Mucosa of descending colon (tissue), 3 donors: ENCODE data around the gene WDR45B. TPM values are rescaled to one million over a fixed set of nuclear protein-coding genes. Genes with fewer than 3 reads are reported as not detected.

Experiments
- ATAC-seq: fragments of 200-7000 bp; cut with Tn5 transposase; one replicate; pipeline ENCODE4 v1.9.1; 2020; ENCODE audit warnings: mild to moderate bottlenecking, moderate library complexity
- DNase-seq, 3 donors: peaks; one replicate each; pipeline ENCODE4 v3.0.0-alpha.2; 2020
- H3K36me3 ChIP-seq: fragments of 200-600 bp; one replicate; pipeline ENCODE4 v1.8.0; 2021; ENCODE audit warnings: low read depth, mild to moderate bottlenecking
- H3K4me1 ChIP-seq: fragments of 200-600 bp; one replicate; pipeline ENCODE4 v1.8.0; 2021; ENCODE audit warnings: low read depth, mild to moderate bottlenecking
- H3K4me3 ChIP-seq: fragments of 200-600 bp; one replicate; pipeline ENCODE4 v1.8.0; 2021; ENCODE audit warnings: mild to moderate bottlenecking
- H3K9me3 ChIP-seq: fragments of 200-600 bp; one replicate; pipeline ENCODE4 v1.8.0; 2021; ENCODE audit warnings: mild to moderate bottlenecking
- intact Hi-C, 2 donors: fragments of 100-400 bp; cut with DNase I in 1 of 2; cut with micrococcal nuclease in 1 of 2; formaldehyde crosslinking; loops; one replicate each; pipeline versions ENCODE4 v1.11.0 to v1.11.1; 2022; cut with DNase I, micrococcal nuclease
- microRNA-seq: library from miRNA; unstranded; fragments of <30 nt; microRNA quantifications from one replicate; pipeline ENCODE4, GENCODE V29; 2019
- total RNA-seq, 3 donors: library from RNA; stranded (reverse); fragmentation: NEBNext Ultra II Directional in 2 of 3; extraction: Animal tissue kit (Norgen Biotek cat#: 25700) in 2 of 3; gene quantifications; one replicate each; pipeline versions ENCODE4 v1.2.1 to v1.2.4, GENCODE V29; 2021 to 2023
- TF ChIP-seq, protein P1 (sequence below): fragments of 200-600 bp; IDR thresholded peaks from one replicate; pipeline ENCODE4 v1.8.0; 2022; ENCODE audit warnings: antibody characterized with exemption, mild to moderate bottlenecking
- donor health status: DM: no; HTN: no; CAD: no; lungs with moderate emphysema.
- donor health status: DM: no; HTN: no; CAD: no.
- donor health status: DM: no; HTN: yes; CAD: no.

The WDR45B gene
- total RNA-seq, 3 donors from 2014 or later, result 69.0 to 76.0 (median 74.4) TPM

DNA sequence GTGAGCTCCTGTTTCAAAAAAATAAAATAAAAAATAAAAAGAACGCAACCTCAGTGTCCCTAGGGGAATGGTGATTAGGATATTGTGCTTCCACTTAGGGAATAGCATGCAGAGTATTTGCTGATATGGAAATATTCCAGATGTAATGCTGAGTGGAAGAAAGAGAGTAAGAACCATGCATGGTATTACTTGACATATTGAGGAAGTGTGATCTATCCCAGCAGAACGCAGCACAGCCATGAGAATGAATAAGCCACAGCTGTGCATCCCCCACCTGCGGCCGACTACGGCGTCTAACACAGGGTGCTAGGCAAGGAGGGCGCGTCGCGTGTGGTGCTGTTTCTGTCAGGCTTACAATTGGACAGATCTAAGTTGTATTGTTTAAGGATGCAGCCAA lies 79.2 kb downstream of the WDR45B start:
- no peak overlapping the region for H3K4me3 ChIP-seq
- H3K9me3 ChIP-seq, result no peaks in the 10 kb centered on the region
- no peaks in the 10 kb centered on the region for H3K36me3 ChIP-seq
- H3K4me1 ChIP-seq, result peaks cover 30% of the 10 kb centered on the region
- intact Hi-C loops, result no loop called here
- TF ChIP-seq, protein P1, sequence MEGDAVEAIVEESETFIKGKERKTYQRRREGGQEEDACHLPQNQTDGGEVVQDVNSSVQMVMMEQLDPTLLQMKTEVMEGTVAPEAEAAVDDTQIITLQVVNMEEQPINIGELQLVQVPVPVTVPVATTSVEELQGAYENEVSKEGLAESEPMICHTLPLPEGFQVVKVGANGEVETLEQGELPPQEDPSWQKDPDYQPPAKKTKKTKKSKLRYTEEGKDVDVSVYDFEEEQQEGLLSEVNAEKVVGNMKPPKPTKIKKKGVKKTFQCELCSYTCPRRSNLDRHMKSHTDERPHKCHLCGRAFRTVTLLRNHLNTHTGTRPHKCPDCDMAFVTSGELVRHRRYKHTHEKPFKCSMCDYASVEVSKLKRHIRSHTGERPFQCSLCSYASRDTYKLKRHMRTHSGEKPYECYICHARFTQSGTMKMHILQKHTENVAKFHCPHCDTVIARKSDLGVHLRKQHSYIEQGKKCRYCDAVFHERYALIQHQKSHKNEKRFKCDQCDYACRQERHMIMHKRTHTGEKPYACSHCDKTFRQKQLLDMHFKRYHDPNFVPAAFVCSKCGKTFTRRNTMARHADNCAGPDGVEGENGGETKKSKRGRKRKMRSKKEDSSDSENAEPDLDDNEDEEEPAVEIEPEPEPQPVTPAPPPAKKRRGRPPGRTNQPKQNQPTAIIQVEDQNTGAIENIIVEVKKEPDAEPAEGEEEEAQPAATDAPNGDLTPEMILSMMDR, result no peak
- ATAC-seq (no peak), DNase-seq (no peak)

DNA sequence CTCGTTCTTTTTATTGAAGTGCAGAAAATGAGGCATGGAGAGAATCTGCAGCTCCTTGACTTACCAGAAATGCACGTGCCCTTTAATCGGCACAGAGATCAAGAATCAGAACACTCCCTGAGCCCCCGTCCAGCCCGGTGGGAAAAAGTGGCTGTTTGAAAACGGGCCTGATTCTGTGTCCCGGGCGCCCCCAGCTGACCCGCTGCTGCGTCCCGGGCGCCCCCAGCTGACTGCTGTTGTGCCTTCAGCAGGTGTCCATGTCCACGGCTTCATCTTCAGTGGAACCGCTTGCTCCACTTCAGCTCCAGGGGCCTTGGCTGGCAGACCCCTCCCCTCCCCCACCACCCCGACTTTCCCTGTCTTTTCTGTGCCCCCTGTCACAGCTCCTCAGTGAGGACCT lies 81.0 kb downstream of the WDR45B start:
- peaks cover 35% of the 10 kb centered on the region for H3K4me1 ChIP-seq
- intact Hi-C loops, result no loop called here
- H3K4me3 ChIP-seq, result no peak overlapping the region
- TF ChIP-seq, protein P1, result no peak
- no peaks in the 10 kb centered on the region for H3K9me3 ChIP-seq
- ATAC-seq (no peak), DNase-seq (no peak)
- H3K36me3 ChIP-seq, result no peaks in the 10 kb centered on the region

DNA sequence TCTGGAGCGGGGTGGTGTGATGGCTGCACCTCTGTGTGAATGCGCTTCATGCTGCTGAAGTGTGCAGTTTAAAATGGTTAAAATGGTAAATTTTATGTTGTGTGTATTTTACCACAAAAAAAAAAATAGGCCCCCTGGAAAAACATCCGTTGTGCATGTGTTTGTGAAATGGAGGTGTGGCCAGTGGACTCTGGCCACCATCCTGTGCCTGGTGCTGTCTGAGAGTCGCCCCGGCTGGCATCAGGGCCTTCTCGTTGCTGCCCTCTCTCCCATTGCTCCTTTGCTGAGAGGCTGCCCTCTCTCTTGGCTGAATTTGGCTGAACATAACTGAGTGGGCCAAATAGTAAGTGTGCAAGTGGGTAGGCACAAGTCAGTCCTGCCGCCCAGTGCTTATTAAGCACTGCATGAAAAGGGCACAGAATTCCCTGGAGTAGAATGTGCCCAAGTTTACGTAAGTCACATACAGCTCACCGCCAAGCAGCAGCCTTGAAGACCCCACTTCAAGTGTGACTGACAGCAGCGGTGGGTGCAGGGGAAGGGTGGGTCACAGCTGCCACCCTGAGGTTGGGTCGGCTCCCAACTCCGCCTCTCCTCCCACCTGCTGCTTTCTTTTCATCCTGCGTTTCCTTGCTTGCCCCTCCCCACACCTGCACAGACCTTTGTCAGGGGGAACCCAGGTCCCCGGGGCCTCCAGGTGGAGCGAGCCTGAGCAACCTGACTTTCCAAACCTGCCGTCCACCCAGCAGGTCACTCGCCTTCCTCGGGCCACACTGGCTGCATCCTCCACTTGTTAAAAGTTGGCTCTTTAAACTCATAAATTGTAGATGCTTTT lies 81.9 kb downstream of the WDR45B start:
- no peaks in the 10 kb centered on the region for H3K36me3 ChIP-seq
- no peak overlapping the region for H3K4me3 ChIP-seq
- peaks cover 39% of the 10 kb centered on the region for H3K4me1 ChIP-seq
- H3K9me3 ChIP-seq, result no peaks in the 10 kb centered on the region
- TF ChIP-seq, protein P1, result no peak
- ATAC-seq (peak; percentile 60), DNase-seq (peak; percentile 59 to 63 (median 61))
- intact Hi-C loops, result no loop called here

DNA sequence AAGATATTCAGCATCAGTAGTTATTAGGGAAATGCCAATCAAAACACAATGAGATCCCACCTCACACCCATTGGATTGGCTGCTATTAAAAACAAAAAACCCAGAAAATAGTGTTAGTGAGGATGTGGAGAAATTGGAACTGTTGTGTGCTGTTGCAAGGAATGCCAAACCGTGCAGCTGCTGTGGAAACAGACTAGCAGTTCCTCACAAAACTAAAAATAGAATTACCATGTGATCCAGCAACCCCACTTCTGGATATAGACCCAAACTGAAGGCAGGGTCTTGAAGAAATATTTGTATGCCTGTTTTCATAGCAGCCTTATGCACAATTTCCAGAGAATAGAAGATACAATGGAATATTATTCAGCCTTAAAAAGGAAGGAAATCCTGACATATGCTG lies 82.7 kb downstream of the WDR45B start:
- Histone ChIP-seq H3K4me3 (no peak overlapping the region), H3K36me3 (no peaks in the 10 kb centered on the region), H3K4me1 (peaks cover 41% of the 10 kb centered on the region), H3K9me3 (no peaks in the 10 kb centered on the region)
- TF ChIP-seq, protein P1, result no peak
- DNase-seq (no peak), ATAC-seq (no peak)
- intact Hi-C loops, result no loop called here

Small RNA genes within 50 kb of the gene (microRNA-seq; reads per million reads assigned to microRNA genes)
- gene MIR4525, result 1.6 reads per million

Other genes starting within 250 kb of the WDR45B start
- 10 to 100 TPM; 25.3 to 54.6 (median 42.1) TPM for gene HEXD, start 230.1 kb downstream of the WDR45B start, total RNA-seq
- gene OGFOD3, start 229.9 kb downstream of the WDR45B start, total RNA-seq, result 10 to 100 TPM; 26.2 to 28.8 (median 26.2) TPM
- gene CYBC1, start 197.7 kb downstream of the WDR45B start, total RNA-seq, result 10 to 100 TPM; 79.2 to 90.5 (median 81.0) TPM
- gene NARF, start 189.7 kb downstream of the WDR45B start, total RNA-seq, result 10 to 100 TPM; 49.7 to 56.0 (median 55.9) TPM
- gene FOXK2, start 128.7 kb downstream of the WDR45B start, total RNA-seq, result 10 to 100 TPM; 39.7 to 62.3 (median 43.5) TPM
- 10 to 100 TPM; 21.0 to 52.4 (median 23.9) TPM for gene RAB40B, start 50.3 kb upstream of the WDR45B start, total RNA-seq
- 10 to 100 TPM; 30.8 to 36.1 (median 34.8) TPM for gene FN3KRP, start 68.3 kb upstream of the WDR45B start, total RNA-seq
- gene FN3K, start 87.2 kb upstream of the WDR45B start, total RNA-seq, result 10 to 100 TPM; 39.4 to 45.5 (median 40.8) TPM
- gene TBCD, start 103.6 kb upstream of the WDR45B start, total RNA-seq, result 10 to 100 TPM; 41.3 to 76.0 (median 55.4) TPM
- not detected for gene ZNF750, start 191.6 kb upstream of the WDR45B start, total RNA-seq